Activated gamma-delta T cell (primary cell): ENCODE measurements around the gene MATR3.
"Not testable (repeated sequence)": the region's sequence is repeated elsewhere in the genome, so short reads cannot be mapped to it uniquely, and the experiment has no call there.

ENCODE experiments used
- DNase-seq: peaks from one replicate; lab custom pipeline; 2025; lab: John Stamatoyannopoulos, UW

The MATR3 gene

GRCh38 chr5:139344177-139344576, 50.6 kb downstream of the MATR3 start:
- DNase-seq, result no peak

GRCh38 chr5:139345442-139345841, 51.9 kb downstream of the MATR3 start:
- DNase-seq, result not testable (repeated sequence)

- not testable (repeated sequence) for DNase-seq
Observed at GRCh38 chr5:139347863-139348262, 54.3 kb downstream of the MATR3 start.

DNA sequence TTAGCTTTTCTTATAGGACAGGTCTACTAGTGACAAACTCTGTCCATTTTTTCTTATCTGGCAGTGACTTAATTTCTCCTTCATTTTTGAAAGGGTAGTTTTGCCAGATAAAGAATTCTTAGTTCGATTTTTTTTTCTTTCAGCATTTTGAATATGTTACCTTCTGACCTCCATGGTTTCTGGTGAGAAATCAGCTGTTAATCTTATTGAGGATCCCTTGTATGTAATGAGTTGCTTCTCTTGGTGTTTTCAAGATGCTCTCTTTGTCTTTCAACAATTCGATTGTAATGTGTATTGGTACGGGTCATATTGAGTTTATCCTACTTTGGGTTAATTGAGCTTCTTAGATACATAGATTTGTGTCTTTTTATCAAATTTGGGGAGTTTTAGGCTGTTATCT, 60.6 kb downstream of the MATR3 start:
- no peak for DNase-seq

DNA sequence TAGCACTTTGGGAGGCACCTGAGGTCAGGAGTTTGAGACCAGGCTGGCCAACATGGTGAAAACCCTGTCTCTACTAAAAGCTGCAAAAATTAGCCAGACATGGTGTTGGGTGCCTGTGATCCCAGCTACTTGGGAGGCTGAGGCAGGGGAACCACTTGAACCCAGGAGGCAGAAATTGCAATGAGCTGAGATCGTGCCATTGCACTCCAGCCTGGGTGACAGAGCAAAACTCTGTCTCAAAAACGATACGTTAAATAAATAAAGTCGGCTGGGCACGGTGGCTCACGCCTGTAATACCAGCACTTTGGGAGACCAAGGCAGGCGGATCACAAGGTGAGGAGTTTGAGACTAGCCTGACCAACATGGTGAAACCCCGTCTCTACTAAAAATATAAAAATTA, 62.4 kb downstream of the MATR3 start:
- DNase-seq, result not testable (repeated sequence)

- no peak for DNase-seq
Observed at GRCh38 chr5:139358064-139358463, 64.5 kb downstream of the MATR3 start.

DNA sequence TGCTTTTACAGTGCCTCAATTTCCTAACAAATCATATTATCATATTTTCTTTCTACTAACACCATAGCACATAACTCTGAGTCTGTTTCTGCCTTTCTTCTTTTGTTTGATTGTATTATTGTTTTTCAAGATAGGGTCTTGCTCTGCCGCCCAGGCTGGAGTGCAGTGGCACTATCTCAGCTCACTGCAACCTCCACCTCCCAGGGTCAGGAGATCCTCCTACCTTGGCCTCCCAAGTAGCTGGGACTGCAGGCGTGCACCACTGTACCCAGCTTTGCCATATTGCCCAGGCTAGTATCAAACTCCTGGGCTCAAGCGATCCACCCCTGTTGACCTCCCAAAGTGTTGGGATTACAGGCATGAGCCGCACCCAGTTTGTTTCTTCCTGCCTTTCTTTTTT, 66.8 kb downstream of the MATR3 start:
- no peak for DNase-seq

DNA sequence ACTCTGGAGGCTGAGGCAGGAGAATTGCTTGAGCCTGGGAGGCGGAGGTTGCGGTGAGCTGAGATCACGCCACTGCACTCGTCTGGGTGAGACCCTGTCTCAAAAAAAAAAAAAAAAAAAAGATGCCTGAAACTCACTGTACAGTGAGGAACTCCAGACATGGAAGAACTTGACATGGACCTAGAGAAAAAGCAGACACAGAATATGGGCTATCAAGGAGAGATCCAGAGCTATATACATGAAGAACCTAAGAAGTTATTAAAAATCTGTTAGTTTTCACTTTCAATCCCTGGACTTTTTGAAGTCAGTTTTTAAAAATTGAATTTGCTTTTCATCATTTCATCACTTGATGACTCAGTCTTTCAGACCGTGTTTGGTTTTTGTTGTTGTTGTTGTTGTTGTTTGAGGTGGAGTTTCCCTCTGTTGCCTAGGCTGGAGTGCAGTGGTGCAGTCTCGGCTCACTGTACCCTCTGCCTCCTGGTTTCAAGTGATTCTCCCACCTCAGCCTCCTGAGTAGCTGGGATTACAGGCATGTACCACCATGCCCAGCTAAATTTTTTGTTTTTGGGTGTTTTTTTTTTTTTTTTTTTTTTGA, 68.4 kb downstream of the MATR3 start:
- no peak for DNase-seq

DNA sequence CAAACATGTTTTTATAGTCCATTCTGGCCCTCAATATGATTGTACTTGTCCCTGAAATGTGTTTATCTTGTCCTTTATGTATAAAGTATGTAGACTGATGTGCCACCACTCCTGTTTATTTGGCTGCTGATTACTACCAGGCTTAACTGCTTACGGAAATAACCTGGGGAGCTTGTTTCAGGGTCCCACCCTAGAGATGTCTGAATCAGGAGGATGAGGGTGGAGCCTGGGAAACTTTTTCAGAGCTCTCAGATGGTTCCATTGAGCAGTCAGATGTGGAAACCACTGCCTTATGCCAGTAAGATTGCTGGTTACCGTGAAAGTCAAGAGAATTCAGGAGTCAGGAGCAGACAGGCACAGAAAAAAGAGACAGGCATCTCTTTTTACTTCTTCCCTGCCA, 70.4 kb downstream of the MATR3 start:
- no peak for DNase-seq

DNA sequence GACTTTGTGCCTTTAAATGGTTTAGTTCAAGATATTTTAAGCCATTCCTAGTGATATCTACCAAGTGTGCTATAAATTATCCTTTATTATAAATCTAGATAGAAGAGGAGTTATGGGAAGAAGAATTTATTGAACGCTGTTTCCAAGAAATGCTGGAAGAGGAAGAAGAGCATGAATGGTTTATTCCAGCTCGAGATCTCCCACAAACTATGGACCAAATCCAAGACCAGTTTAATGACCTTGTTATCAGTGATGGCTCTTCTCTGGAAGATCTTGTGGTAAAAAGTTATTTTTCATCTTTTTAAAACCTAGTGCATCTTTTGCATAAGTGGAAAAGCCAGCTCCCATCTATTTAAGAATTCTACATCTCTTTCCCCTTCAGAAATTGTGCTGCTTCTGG, 70.9 kb downstream of the MATR3 start:
- DNase-seq, result no peak

DNA sequence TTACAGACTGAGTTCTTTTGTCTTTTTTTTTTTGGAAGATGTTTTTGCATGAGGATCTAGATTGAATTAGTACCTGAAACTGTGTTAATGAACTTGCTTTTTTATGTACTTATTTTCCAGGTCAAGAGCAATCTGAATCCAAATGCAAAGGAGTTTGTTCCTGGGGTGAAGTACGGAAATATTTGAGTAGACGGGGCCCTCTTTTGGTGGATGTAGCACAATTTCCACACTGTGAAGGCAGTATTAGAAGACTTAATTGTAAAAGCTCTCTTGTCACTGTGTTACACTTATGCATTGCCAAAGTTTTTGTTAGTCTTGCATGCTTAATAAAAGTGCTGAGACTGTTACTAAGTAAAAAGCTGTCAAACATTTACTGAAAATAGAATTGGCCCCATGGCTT, 75.1 kb downstream of the MATR3 start:
- no peak for DNase-seq

GRCh38 chr5:139369181-139369580, 75.6 kb downstream of the MATR3 start:
- no peak for DNase-seq

DNA sequence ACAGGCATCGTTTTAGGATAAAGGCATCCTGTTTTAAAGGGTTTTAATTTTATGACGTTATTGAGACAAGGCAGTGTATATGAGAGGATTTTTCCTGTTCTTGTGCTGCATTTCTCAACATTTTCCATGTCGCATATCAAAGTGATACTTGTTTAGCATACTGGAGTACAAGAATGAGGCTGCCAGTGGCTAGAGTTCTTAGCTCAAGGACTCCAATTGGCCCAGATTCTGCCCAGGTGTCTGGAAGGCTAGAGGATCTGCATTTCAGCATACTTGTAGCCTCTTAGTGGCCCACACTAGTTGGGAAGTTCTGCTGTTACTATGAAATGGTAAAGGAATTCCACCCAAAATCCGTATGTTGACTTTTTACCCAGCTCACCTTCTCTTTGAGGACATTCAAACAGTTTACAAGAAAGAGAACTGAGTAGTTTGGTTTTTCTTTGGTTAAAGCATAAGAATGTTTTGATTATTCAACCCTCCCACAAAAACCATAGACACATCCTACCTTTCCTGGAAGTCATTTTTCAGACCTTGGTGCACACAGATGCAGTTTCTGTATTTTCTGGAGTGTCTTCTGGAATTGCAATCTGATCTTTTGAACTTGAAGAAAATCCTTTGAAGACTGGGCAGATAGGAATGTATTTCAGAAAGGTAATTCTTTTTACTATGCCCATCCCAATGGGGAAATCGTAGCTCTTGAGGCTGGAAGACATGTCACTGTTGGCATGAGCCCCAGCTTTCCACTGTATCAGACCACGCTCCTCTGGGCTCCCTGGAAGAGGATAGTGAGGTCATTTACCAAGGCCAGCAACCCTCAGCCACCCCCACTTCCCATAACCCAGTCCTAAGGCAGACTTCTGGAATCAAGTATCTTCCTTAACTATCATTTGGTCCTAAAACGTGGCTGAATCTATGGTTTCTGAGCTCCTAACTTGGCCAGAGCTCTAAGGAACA, 78.2 kb downstream of the MATR3 start:
- DNase-seq, result no peak

GRCh38 chr5:139374909-139375308, 81.4 kb downstream of the MATR3 start:
- DNase-seq, result no peak

DNA sequence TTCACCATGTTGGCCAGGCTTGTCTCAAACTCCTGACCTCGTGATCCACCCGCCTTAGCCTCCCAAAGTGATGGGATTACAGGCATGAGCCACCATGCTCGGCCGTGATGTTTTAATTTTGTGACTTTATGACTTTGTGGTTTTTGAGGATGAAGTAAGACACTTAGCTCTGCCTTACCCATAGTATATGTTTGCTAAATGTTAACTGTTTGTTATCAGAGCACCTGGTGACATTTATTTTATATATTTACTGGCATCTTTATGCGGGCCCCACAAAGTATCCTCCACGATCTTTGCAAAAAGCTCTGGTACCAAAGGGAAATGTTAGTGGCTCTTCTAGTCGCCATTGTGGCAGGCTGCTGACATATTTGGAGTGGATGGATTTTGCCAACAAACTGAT, 82.8 kb downstream of the MATR3 start:
- DNase-seq, result no peak

DNA sequence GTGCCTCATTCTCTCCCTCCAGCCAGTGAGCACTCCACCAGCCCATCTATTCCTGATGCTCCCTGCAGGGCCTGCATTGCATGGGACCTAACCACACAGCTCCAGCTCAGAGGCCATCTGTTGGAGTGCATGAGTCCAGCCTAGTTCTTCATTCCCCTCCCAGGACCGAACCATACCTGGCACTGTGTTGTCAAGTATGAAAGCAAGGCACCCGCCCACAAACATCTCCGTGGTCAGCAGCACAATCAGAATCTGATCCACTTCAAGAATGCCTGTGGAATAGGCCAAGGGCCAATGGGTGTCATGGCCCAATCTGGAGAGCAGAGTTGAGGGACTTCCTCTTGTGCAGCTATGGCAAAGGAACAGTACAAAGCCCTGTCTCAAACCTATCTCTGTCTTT, 83.7 kb downstream of the MATR3 start:
- DNase-seq, result no peak

- no peak for DNase-seq
Observed at GRCh38 chr5:139378101-139378825, 84.7 kb downstream of the MATR3 start.

DNA sequence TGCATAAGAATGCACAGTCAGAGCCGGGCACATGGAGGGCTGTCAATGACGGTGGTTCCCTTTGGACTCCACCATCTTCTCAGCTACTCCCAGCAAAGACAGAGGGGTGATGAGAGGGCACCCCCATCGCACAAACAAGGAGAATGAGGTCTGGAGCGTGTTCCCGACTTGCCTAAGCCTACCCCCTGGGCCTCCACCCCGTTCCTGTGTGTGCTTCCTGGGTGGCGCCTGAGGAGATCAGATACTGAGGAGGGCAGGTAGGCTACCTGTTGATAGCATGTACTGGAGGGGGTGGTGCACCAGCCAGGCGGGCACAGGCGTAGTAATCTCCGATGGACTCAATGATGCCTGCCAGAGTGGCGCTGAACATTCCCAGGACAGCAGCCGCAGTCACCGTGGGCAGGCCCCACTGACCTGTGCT, 85.4 kb downstream of the MATR3 start:
- no peak for DNase-seq

GRCh38 chr5:139379626-139380449, 86.3 kb downstream of the MATR3 start:
- DNase-seq, result no peak
